Activated CD4-positive, alpha-beta T cell treated with anti-CD3 and anti-CD28 coated beads, Interleukin-2, amount 10 ng/mL, durations not matched to agents 24 days and 14 days (primary cell): ENCODE measurements around the gene MIER1. TPM values are rescaled to one million over a fixed set of nuclear protein-coding genes. Genes with fewer than 3 reads are reported as not detected.

Experiments
- DNase-seq: peaks from one replicate; pipeline ENCODE4 v3.0.0; 2022
- H3K27ac Mint-ChIP-seq: one replicate; pipeline ENCODE4 v1.8.0; 2022; ENCODE audit warnings: mild to moderate bottlenecking, mixed read lengths
- H3K27me3 Mint-ChIP-seq: one replicate; pipeline ENCODE4 v1.8.0; 2022; ENCODE audit warnings: mixed read lengths
- H3K36me3 Mint-ChIP-seq: one replicate; pipeline ENCODE4 v1.8.0; 2022; ENCODE audit warnings: low read depth, mild to moderate bottlenecking, mixed read lengths
- H3K4me1 Mint-ChIP-seq: one replicate; pipeline ENCODE4 v1.8.0; 2021; ENCODE audit warnings: mixed read lengths
- H3K4me3 Mint-ChIP-seq: one replicate; pipeline ENCODE4 v1.8.0; 2022; ENCODE audit warnings: mild to moderate bottlenecking, moderate library complexity, mixed read lengths
- H3K9me3 Mint-ChIP-seq: one replicate; pipeline ENCODE4 v1.8.0; 2021; ENCODE audit warnings: mixed read lengths
- intact Hi-C: fragments of 100-400 bp; cut with micrococcal nuclease; formaldehyde crosslinking; loops from one replicate; pipeline ENCODE4 v1.15.1; 2023
- total RNA-seq: library from RNA; stranded (reverse); gene quantifications from 2 replicates; pipeline ENCODE4 v1.2.3, GENCODE V29; 2022

The MIER1 gene
- total RNA-seq, 1 donor from 2014 or later, result 54.9 TPM

DNA sequence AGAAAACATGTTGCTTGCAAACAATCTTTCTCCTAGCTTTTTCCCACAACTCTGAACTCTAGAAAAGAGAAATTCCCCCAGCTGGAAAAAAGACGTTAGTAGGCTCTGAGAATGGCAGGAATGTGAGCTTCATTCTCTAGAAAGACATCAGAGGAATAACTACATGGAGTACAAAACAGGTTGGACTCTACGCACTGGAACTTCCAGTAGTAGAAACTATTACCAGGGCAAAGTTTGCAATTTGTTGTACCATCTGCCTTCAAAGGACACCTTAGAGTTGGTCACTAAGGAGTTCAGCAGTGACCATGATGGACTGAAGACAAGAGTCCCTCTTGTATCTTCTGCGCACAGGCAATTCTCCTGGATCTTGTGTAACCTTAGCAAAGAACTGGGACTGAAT is 68.3 kb downstream of the MIER1 start:
- peaks cover 30% of the 10 kb centered on the region for H3K36me3 Mint-ChIP-seq

DNA sequence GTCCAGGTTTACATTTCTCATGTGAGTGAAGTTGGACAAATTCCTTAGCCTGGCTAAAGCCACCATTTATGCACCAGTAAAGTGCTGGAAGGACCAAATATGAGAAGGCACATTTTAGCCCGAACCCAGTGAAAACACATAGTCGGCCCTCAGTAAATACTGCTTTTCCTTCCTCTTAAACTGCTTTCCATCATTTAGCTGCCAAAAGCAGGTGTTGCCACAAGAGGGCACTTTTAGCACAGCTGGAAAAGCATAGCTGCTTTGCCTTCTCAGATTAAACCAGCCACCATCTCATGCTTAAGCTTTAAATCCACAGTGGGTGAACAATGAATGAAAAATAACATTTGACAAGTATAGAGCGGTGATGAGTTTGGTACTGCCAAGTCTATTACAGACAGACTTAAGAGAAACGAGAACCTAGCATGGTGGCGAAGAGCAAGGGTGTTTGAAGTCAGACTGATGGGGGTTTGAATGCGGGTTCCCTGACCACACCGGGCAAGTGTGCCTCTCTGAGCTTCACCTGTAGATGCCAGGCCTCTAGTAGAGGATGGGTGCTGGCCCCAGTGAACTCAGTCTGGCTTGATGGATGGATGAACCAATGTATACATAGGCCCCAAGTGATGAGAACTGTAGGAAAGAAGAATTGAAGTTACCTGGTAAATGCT is 71.4 kb downstream of the MIER1 start:
- peaks cover 19% of the 10 kb centered on the region for H3K36me3 Mint-ChIP-seq
- no peaks in the 10 kb centered on the region for H3K27me3 Mint-ChIP-seq
- H3K9me3 Mint-ChIP-seq, result no peaks in the 10 kb centered on the region
- DNase-seq, result peak; percentile 90
- H3K4me1 Mint-ChIP-seq, result peaks cover 11% of the 10 kb centered on the region
- no peak overlapping the region for H3K4me3 Mint-ChIP-seq
- intact Hi-C loops, result loop anchor here (1.0 to 5.0 kb wide), 4 partner anchors 56 to 229 kb away; partner anchors contain the start of gene SLC35D1
- H3K27ac Mint-ChIP-seq, result no peak overlapping the region

More for the DNA sequence above, 68.3 kb downstream of the MIER1 start:
- Mint-ChIP-seq H3K27me3 (no peaks in the 10 kb centered on the region), H3K27ac (no peak overlapping the region), H3K4me3 (no peak overlapping the region), H3K9me3 (no peaks in the 10 kb centered on the region), H3K4me1 (peaks cover 4% of the 10 kb centered on the region)
- intact Hi-C loops, result loop anchor here (5.0 kb wide), 1 partner anchor 509 kb away; no protein-coding TSS in a partner anchor
- DNase-seq, result no peak

GRCh38 chr1:66998972-66999371 is 74.2 kb downstream of the MIER1 start:
- intact Hi-C loops, result loop anchor here (5.0 kb wide), 2 partner anchors 53 to 232 kb away; partner anchors contain the start of gene SLC35D1
- Mint-ChIP-seq H3K4me1 (peaks cover 11% of the 10 kb centered on the region), H3K4me3 (no peak overlapping the region), H3K9me3 (no peaks in the 10 kb centered on the region), H3K27ac (no peak overlapping the region), H3K27me3 (no peaks in the 10 kb centered on the region), H3K36me3 (peaks cover 31% of the 10 kb centered on the region)
- DNase-seq, result peak; percentile 44

- Mint-ChIP-seq H3K9me3 (no peaks in the 10 kb centered on the region), H3K27ac (no peak overlapping the region), H3K4me3 (no peak overlapping the region), H3K36me3 (peaks cover 31% of the 10 kb centered on the region), H3K27me3 (no peaks in the 10 kb centered on the region), H3K4me1 (peaks cover 11% of the 10 kb centered on the region)
- DNase-seq, result peak; percentile 39
- intact Hi-C loops, result loop anchor here (5.0 kb wide), 2 partner anchors 52 to 233 kb away; partner anchors contain the start of gene SLC35D1
Measured at GRCh38 chr1:66999640-67000400, 75.0 kb downstream of the MIER1 start.

DNA sequence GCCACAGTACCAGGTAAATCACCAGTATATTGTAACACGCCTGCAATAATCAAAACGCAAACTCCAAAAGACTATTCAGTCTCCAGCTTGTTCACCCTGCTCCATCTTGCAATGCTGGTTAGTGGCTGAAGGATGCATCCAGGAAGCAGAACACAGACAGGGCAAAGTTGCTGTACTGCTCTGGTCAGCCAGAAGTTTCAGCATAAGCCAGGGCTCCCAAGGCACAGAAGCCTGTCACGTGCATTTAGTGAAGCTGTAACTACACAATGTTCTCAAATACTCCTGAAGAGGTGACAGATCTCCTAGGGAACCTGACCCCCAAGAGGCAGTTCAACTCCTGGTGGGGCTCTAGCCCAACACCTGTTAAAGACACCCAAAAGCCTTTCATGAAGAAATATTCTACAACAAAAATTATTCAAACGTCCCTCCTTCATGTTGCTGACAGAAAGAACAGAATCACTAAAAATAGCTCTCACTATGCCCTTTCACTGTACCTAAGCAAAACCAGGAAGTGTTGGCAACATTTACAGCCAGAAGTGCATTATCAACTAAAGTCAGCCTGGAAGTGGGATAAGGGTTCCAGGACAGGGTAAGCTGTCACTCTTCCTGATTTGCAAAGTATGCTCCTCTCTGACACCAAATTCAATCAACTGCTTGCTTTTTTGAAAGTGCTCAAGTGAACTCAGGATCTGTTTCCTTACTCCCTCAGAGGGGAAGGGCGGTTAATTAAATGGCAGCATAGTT is 77.1 kb downstream of the MIER1 start:
- DNase-seq, result no peak
- intact Hi-C loops, result no loop called here
- H3K36me3 Mint-ChIP-seq, result peaks cover 25% of the 10 kb centered on the region
- no peaks in the 10 kb centered on the region for H3K27me3 Mint-ChIP-seq
- peaks cover 6% of the 10 kb centered on the region for H3K4me1 Mint-ChIP-seq
- no peak overlapping the region for H3K27ac Mint-ChIP-seq
- no peak overlapping the region for H3K4me3 Mint-ChIP-seq
- H3K9me3 Mint-ChIP-seq, result no peaks in the 10 kb centered on the region

- H3K4me1 Mint-ChIP-seq, result no peaks in the 10 kb centered on the region
- H3K4me3 Mint-ChIP-seq, result no peak overlapping the region
- H3K36me3 Mint-ChIP-seq, result peaks cover 28% of the 10 kb centered on the region
- intact Hi-C loops, result no loop called here
- no peak for DNase-seq
- no peaks in the 10 kb centered on the region for H3K27me3 Mint-ChIP-seq
- no peak overlapping the region for H3K27ac Mint-ChIP-seq
- no peaks in the 10 kb centered on the region for H3K9me3 Mint-ChIP-seq
Measured at GRCh38 chr1:67004176-67004575, 79.4 kb downstream of the MIER1 start.

DNA sequence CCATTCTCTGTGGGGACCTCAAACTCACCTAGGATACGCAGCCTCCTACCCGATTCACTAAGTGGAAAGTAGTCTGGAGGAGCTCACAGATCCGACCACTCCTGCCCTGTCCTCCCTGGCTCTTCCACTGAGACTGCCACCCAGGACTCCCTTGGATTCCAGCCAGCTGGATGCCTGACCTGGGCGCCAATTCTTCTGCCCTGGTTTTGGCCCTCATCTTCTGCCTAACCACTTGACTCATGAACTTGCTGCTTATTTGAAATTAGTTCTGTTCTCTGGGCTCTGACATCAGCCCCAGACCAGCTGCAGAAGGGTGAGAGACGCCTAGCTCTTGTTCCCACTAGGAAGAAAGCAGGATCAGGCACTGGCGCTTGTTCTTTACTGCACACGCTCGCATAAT is 80.3 kb downstream of the MIER1 start:
- DNase-seq, result no peak
- Mint-ChIP-seq H3K9me3 (no peaks in the 10 kb centered on the region), H3K27ac (no peak overlapping the region), H3K27me3 (no peaks in the 10 kb centered on the region), H3K4me1 (no peaks in the 10 kb centered on the region), H3K4me3 (no peak overlapping the region), H3K36me3 (peaks cover 34% of the 10 kb centered on the region)
- intact Hi-C loops, result no loop called here

GRCh38 chr1:67009792-67010191 is 85.0 kb downstream of the MIER1 start:
- H3K4me1 Mint-ChIP-seq, result peaks cover 4% of the 10 kb centered on the region
- H3K9me3 Mint-ChIP-seq, result no peaks in the 10 kb centered on the region
- no peak for DNase-seq
- peaks cover 44% of the 10 kb centered on the region for H3K36me3 Mint-ChIP-seq
- H3K27me3 Mint-ChIP-seq, result no peaks in the 10 kb centered on the region
- intact Hi-C loops, result no loop called here
- no peak overlapping the region for H3K4me3 Mint-ChIP-seq
- H3K27ac Mint-ChIP-seq, result no peak overlapping the region

GRCh38 chr1:67013573-67013972 is 88.8 kb downstream of the MIER1 start:
- Mint-ChIP-seq H3K9me3 (no peaks in the 10 kb centered on the region), H3K27me3 (no peaks in the 10 kb centered on the region), H3K36me3 (peaks cover 43% of the 10 kb centered on the region), H3K4me3 (no peak overlapping the region), H3K4me1 (peaks cover 4% of the 10 kb centered on the region), H3K27ac (peak overlapping the region; percentile 16)
- no peak for DNase-seq
- intact Hi-C loops, result no loop called here

GRCh38 chr1:67018574-67018973 is 93.8 kb downstream of the MIER1 start:
- H3K27me3 Mint-ChIP-seq, result no peaks in the 10 kb centered on the region
- no peaks in the 10 kb centered on the region for H3K9me3 Mint-ChIP-seq
- no peak overlapping the region for H3K4me3 Mint-ChIP-seq
- H3K27ac Mint-ChIP-seq, result no peak overlapping the region
- H3K36me3 Mint-ChIP-seq, result peaks cover 37% of the 10 kb centered on the region
- DNase-seq, result peak; percentile 43
- H3K4me1 Mint-ChIP-seq, result peaks cover 2% of the 10 kb centered on the region
- intact Hi-C loops, result no loop called here

DNA sequence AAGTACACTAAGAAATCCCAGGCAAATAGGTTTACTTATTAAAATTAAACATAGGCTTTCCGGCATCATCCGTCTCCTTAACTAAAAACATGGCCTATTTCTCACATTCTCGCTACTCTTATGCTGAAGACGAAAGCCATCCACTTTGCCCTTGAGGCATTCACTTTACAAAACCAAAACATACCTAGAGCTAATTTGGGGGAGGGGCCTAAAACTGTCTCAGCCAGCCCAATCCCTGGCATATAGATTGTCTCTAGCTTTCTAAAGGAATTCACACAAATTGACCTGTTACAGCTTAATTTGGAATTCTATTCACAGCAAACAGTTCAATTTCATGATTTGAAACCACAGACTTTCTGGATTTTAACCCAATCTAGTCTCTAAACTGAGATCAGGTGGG is 94.3 kb downstream of the MIER1 start:
- H3K27ac Mint-ChIP-seq, result no peak overlapping the region
- H3K4me1 Mint-ChIP-seq, result no peaks in the 10 kb centered on the region
- peaks cover 35% of the 10 kb centered on the region for H3K36me3 Mint-ChIP-seq
- H3K27me3 Mint-ChIP-seq, result no peaks in the 10 kb centered on the region
- DNase-seq, result no peak
- H3K9me3 Mint-ChIP-seq, result no peaks in the 10 kb centered on the region
- intact Hi-C loops, result no loop called here
- no peak overlapping the region for H3K4me3 Mint-ChIP-seq

GRCh38 chr1:67019600-67020136 is 94.9 kb downstream of the MIER1 start:
- Mint-ChIP-seq H3K27me3 (no peaks in the 10 kb centered on the region), H3K4me1 (no peaks in the 10 kb centered on the region), H3K9me3 (no peaks in the 10 kb centered on the region), H3K27ac (no peak overlapping the region), H3K4me3 (no peak overlapping the region), H3K36me3 (peaks cover 34% of the 10 kb centered on the region)
- intact Hi-C loops, result no loop called here
- DNase-seq, result no peak

DNA sequence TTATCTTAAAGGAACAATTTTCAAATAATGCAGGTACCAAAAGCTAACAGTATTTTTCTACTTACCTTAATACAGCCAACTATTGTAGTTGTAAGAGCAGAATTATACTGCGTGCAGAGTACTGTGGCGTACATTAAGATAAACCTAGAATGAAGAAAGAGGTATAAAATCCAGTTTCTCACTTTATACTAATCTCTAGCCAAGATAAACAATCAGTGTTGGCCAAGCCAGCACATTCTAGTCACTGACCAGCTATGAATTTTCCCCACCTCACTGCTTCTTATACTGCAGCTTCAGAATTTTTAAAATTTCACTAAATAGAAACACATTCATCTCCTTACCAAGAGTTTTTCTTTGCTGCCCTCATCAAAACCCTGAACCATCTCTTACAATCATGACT is 95.5 kb downstream of the MIER1 start:
- intact Hi-C loops, result no loop called here
- Mint-ChIP-seq H3K27ac (no peak overlapping the region), H3K9me3 (no peaks in the 10 kb centered on the region), H3K27me3 (no peaks in the 10 kb centered on the region), H3K36me3 (peaks cover 36% of the 10 kb centered on the region), H3K4me3 (no peak overlapping the region), H3K4me1 (no peaks in the 10 kb centered on the region)
- no peak for DNase-seq
